ENCODE measurements around the gene IL32. TPM values are rescaled to one million over a fixed set of nuclear protein-coding genes. Genes with fewer than 3 reads are reported as not detected.

Gene IL32
- total and polyA plus RNA-seq, 9 of the 15 experiments (the other 6 are each of a cell fraction or from before 2014, with no cell fraction given): 0.21 to 2.2 (median 0.37) TPM; not detected in 3

- no peak for TF ChIP-seq SIX5 (IDR thresholded peaks at IDR 0.05; ENCODE audit: borderline replicate concordance in 1 of 2, insufficient read depth in 1 of 2, low read depth in 1 of 2, low read length in 2 of 2)
- no peak for TF ChIP-seq SPI1 (IDR thresholded peaks at IDR 0.05; ENCODE audit: borderline replicate concordance, low read depth, low read length)
- no peak; the same call in 1 of the 2 replicates for TF ChIP-seq CXXC5 (CRISPR knock-in tag; IDR thresholded peaks at IDR 0.05)
- TF ChIP-seq ZNF280A (IDR thresholded peaks at IDR 0.05; ENCODE audit: low read depth, partially characterized antibody): no peak
- no peak for TF ChIP-seq EZH2 (IDR thresholded peaks at IDR 0.05; ENCODE audit: borderline replicate concordance, low read depth, low read length)
- no peak for TF ChIP-seq ZBTB34 (CRISPR knock-in tag; IDR thresholded peaks at IDR 0.05)
- no peak for TF ChIP-seq ZBTB49 (CRISPR knock-in tag; IDR thresholded peaks at IDR 0.05; ENCODE audit: borderline replicate concordance)
- no peak; the same call in 1 of the 2 replicates for TF ChIP-seq CBX1 (IDR thresholded peaks at IDR 0.05; ENCODE audit: low read depth)
- TF ChIP-seq ZNF175 (CRISPR knock-in tag; IDR thresholded peaks at IDR 0.05; ENCODE audit: low read depth): no peak
- TF ChIP-seq U2AF1 (optimal IDR thresholded peaks at IDR 0.05; ENCODE audit: low read depth, low read length): no peak
- no peak for TF ChIP-seq ZNF217 (CRISPR knock-in tag; IDR thresholded peaks at IDR 0.05)
- no peak for TF ChIP-seq IRF1 (CRISPR knock-in tag; IDR thresholded peaks at IDR 0.05; ENCODE audit: borderline replicate concordance)
- no peak for TF ChIP-seq TRIM28 (IDR thresholded peaks at IDR 0.05)
- no peak for TF ChIP-seq RNF2 (IDR thresholded peaks at IDR 0.05)
- peak; percentile 18; the same call in 1 of the 2 replicates for TF ChIP-seq ZNF766 (CRISPR knock-in tag; conservative IDR thresholded peaks at IDR 0.05)
- TF ChIP-seq ZNF408 (CRISPR knock-in tag; IDR thresholded peaks at IDR 0.05; ENCODE audit: low read depth): no peak
- TF ChIP-seq FOXA1 (IDR thresholded peaks at IDR 0.05; ENCODE audit: borderline replicate concordance): no peak
- TF ChIP-seq NR1H2 (CRISPR knock-in tag; IDR thresholded peaks at IDR 0.05): no peak
- no peak; the same call in 1 of the 2 replicates for TF ChIP-seq GABPA (tag; conservative IDR thresholded peaks at IDR 0.05; ENCODE audit: low read depth)
Measured at GRCh38 chr16:3020604-3021448, 44.6 kb upstream of the IL32 start (continued).
